GM23338 (cell line): ENCODE data around the gene MSL1. TPM values are rescaled to one million over a fixed set of nuclear protein-coding genes. Genes with fewer than 3 reads are reported as not detected.

ENCODE experiments used
- ATAC-seq: fragments of 200-7000 bp; cut with Tn5 transposase; 3 replicates; pipeline ENCODE4 v1.9.1; 2020
- DNase-seq: peaks from one replicate; pipeline ENCODE4 v3.0.0-alpha.2; 2015; ENCODE audit warnings: low spot score
- H2AFZ ChIP-seq: fragments of 200-600 bp; sonication (generic); 2 replicates; pipeline ENCODE4 v1.8.0; 2016; ENCODE audit warnings: antibody characterized with exemption, mild to moderate bottlenecking, moderate library complexity
- H3F3A ChIP-seq: fragments of 200-600 bp; sonication (generic); replicated peaks from 2 replicates; pipeline ENCODE4 v1.8.0; 2017; ENCODE audit warnings: antibody characterized with exemption, mixed run types, low read depth
- H3K27ac ChIP-seq: fragments of 200-600 bp; sonication (generic); 2 replicates; pipeline ENCODE4 v1.6.1; 2016; ENCODE audit warnings: low read depth
- H3K27me3 ChIP-seq: fragments of 200-600 bp; sonication (generic); 2 replicates; pipeline ENCODE4 v1.8.0; 2016; ENCODE audit warnings: mild to moderate bottlenecking, mixed run types, moderate library complexity; ENCODE audit not compliant: insufficient read depth
- H3K36me3 ChIP-seq: fragments of 200-600 bp; sonication (generic); 2 replicates; pipeline ENCODE4 v1.8.0; 2016; ENCODE audit warnings: mild to moderate bottlenecking; ENCODE audit not compliant: insufficient read depth
- H3K4me1 ChIP-seq: fragments of 200-600 bp; sonication (generic); 2 replicates; pipeline ENCODE4 v1.8.0; 2016; ENCODE audit warnings: mild to moderate bottlenecking, moderate library complexity; ENCODE audit not compliant: insufficient read depth
- H3K4me2 ChIP-seq: fragments of 200-600 bp; sonication (generic); 2 replicates; pipeline ENCODE4 v1.7.1; 2017; ENCODE audit warnings: mixed run types
- H3K4me3 ChIP-seq: fragments of 200-600 bp; sonication (generic); 2 replicates; pipeline ENCODE4 v1.6.1; 2016; ENCODE audit warnings: mixed run types
- H3K79me2 ChIP-seq: fragments of 200-600 bp; sonication (generic); replicated peaks from 2 replicates; pipeline ENCODE4 v1.8.0; 2017; ENCODE audit warnings: mild to moderate bottlenecking; ENCODE audit not compliant: insufficient read depth
- H3K9me2 ChIP-seq: fragments of 200-600 bp; sonication (generic); 2 replicates; pipeline ENCODE4 v1.8.0; 2017; ENCODE audit not compliant: insufficient read depth
- H4K20me1 ChIP-seq: fragments of 200-600 bp; sonication (generic); replicated peaks from 2 replicates; pipeline ENCODE4 v1.8.0; 2017; ENCODE audit warnings: mild to moderate bottlenecking; ENCODE audit not compliant: insufficient read depth
- H3K27ac Mint-ChIP-seq: 2 replicates; pipeline ENCODE4 v1.8.0; 2020; ENCODE audit warnings: inconsistent platforms, mild to moderate bottlenecking, moderate library complexity, mixed read lengths
- H3K27me3 Mint-ChIP-seq: 3 replicates; pipeline ENCODE4 v1.8.0; 2022; ENCODE audit warnings: low read depth, mild to moderate bottlenecking, moderate library complexity, mixed read lengths, inconsistent platforms; ENCODE audit not compliant: insufficient read depth, poor library complexity
- H3K36me3 Mint-ChIP-seq: 3 replicates; pipeline ENCODE4 v1.8.0; 2021; ENCODE audit warnings: low read depth, mild to moderate bottlenecking, inconsistent platforms, moderate library complexity, mixed read lengths
- H3K4me1 Mint-ChIP-seq: 3 replicates; pipeline ENCODE4 v1.8.0; 2020; ENCODE audit warnings: mild to moderate bottlenecking, inconsistent platforms, mixed read lengths
- H3K4me3 Mint-ChIP-seq: 3 replicates; pipeline ENCODE4 v1.8.0; 2021; ENCODE audit warnings: moderate library complexity, mild to moderate bottlenecking, inconsistent platforms, mixed read lengths
- H3K9me3 Mint-ChIP-seq: 3 replicates; pipeline ENCODE4 v1.8.0; 2020; ENCODE audit warnings: moderate library complexity, mild to moderate bottlenecking, inconsistent platforms, mixed read lengths
- CREB1 ChIP-seq: fragments of 250-450 bp; sonication (Bioruptor Pico); IDR thresholded peaks from 2 replicates; pipeline ENCODE4 v1.5.0; 2020; ENCODE audit warnings: low read depth, mild to moderate bottlenecking, moderate library complexity
- CTCF ChIP-seq, 2 experiments: fragments of 200-600 bp in 1 of 2; sonication (generic) in 1 of 2; conservative IDR thresholded peaks; 2 replicates each; pipeline versions ENCODE4 v1.5.1 to v1.6.1; 2016 to 2017; ENCODE audit warnings: antibody characterized with exemption in 2 of 2, low read depth in 2 of 2, mild to moderate bottlenecking in 2 of 2, moderate library complexity in 1 of 2
- ETS1 ChIP-seq: IDR thresholded peaks from 2 replicates; pipeline ENCODE4 v1.6.1; 2016; ENCODE audit warnings: antibody characterized with exemption
- EZH2 ChIP-seq: fragments of 200-600 bp; sonication (generic); IDR thresholded peaks from one replicate; pipeline ENCODE4 v1.8.0; 2017; ENCODE audit warnings: antibody characterized with exemption, mild to moderate bottlenecking, low read depth; ENCODE audit not compliant: unreplicated experiment
- EZH2phosphoT487 ChIP-seq: fragments of 200-600 bp; sonication (generic); IDR thresholded peaks from one replicate; pipeline ENCODE4 v1.8.1; 2018; ENCODE audit warnings: antibody characterized with exemption; ENCODE audit not compliant: unreplicated experiment
- JUNB ChIP-seq: IDR thresholded peaks from one replicate; pipeline ENCODE4 v1.6.1; 2016; ENCODE audit warnings: antibody characterized with exemption; ENCODE audit not compliant: unreplicated experiment
- NANOG ChIP-seq: IDR thresholded peaks from 2 replicates; pipeline ENCODE4 v1.6.1; 2016; ENCODE audit warnings: antibody characterized with exemption, borderline replicate concordance
- POLR2AphosphoS5 ChIP-seq: IDR thresholded peaks from 2 replicates; pipeline ENCODE4 v1.6.1; 2016; ENCODE audit warnings: antibody characterized with exemption, low read depth
- REST ChIP-seq: IDR thresholded peaks from one replicate; pipeline ENCODE4 v1.6.1; 2018; ENCODE audit warnings: antibody characterized with exemption; ENCODE audit not compliant: unreplicated experiment
- STAT1 ChIP-seq: IDR thresholded peaks from one replicate; pipeline ENCODE4 v1.6.1; 2016; ENCODE audit warnings: antibody characterized with exemption; ENCODE audit not compliant: unreplicated experiment
- ZNF114 ChIP-seq: fragments of 250-450 bp; sonication (Bioruptor Pico); IDR thresholded peaks from 2 replicates; pipeline ENCODE4 v1.5.0; 2020; ENCODE audit warnings: mild to moderate bottlenecking, moderate library complexity
- ZNF331 ChIP-seq: fragments of 250-450 bp; sonication (Bioruptor Pico); IDR thresholded peaks from 2 replicates; pipeline ENCODE4 v1.5.0; 2020; ENCODE audit warnings: low read depth, mild to moderate bottlenecking, moderate library complexity
- ZNF462 ChIP-seq: fragments of 250-450 bp; sonication (Bioruptor Pico); IDR thresholded peaks from 2 replicates; pipeline ENCODE4 v1.5.0; 2020; ENCODE audit warnings: mild to moderate bottlenecking, moderate library complexity
- polyA plus RNA-seq: library from polyadenylated mRNA; unstranded; fragments of >200 nt; fragmentation: Nextera tagmentation; extraction: Ambion mirVana; gene quantifications from 2 replicates; pipeline ENCODE4 v1.2.1, GENCODE V29; 2016
- total RNA-seq: library from RNA; depleted of rRNA; stranded (reverse); fragments of >200 nt; shearing (Covaris generic); gene quantifications from 2 replicates; pipeline ENCODE4 v1.2.3, GENCODE V29; 2014

Gene MSL1
- total and polyA plus RNA-seq, 2 experiments from 2014 or later = 16.2 to 56.5 TPM

- Mint-ChIP-seq H3K27me3 (peaks cover 2% of the 10 kb centered on the region), H3K4me1 (no peaks in the 10 kb centered on the region), H3K27ac (no peak overlapping the region), H3K4me3 (no peak overlapping the region), H3K36me3 (peaks cover 50% of the 10 kb centered on the region), H3K9me3 (no peaks in the 10 kb centered on the region)
- no peak for TF ChIP-seq REST
- no peak for TF ChIP-seq NANOG
- no peak for TF ChIP-seq EZH2
- TF ChIP-seq CTCF (conservative IDR thresholded peaks at IDR 0.05; ENCODE audit: low read depth in 2 of 2) = no peak
- no peak for TF ChIP-seq EZH2phosphoT487
- TF ChIP-seq ZNF331 (CRISPR knock-in tag) = no peak
- no peak for TF ChIP-seq ZNF462
- TF ChIP-seq CREB1 (CRISPR knock-in tag) = no peak
- TF ChIP-seq ETS1 = no peak
- TF ChIP-seq STAT1 = no peak
- TF ChIP-seq JUNB = no peak
- TF ChIP-seq POLR2AphosphoS5 = no peak
- no peak for TF ChIP-seq ZNF114 (CRISPR knock-in tag)
- no peaks in the 10 kb centered on the region for H3K9me2 ChIP-seq
- H3K36me3 ChIP-seq = peaks cover 19% of the 10 kb centered on the region
- H3K27ac ChIP-seq = peak overlapping the region; percentile 65; the same call in 1 of the 2 replicates
- DNase-seq (no peak), ATAC-seq (no peak)
- no peak overlapping the region for H3K4me2 ChIP-seq
- H3K4me1 ChIP-seq = no peaks in the 10 kb centered on the region
- H3F3A ChIP-seq = peaks cover 17% of the 10 kb centered on the region
- H3K79me2 ChIP-seq = peaks cover 70% of the 10 kb centered on the region
- no peaks in the 10 kb centered on the region for H3K27me3 ChIP-seq
- H2AFZ ChIP-seq = no peak overlapping the region
- H4K20me1 ChIP-seq = peaks cover 30% of the 10 kb centered on the region
- no peak overlapping the region for H3K4me3 ChIP-seq
Measured at GRCh38 chr17:40158438-40159013, 36.8 kb downstream of the MSL1 start.
